ENCODE measurements around the gene RASD2.

GRCh38 chr22:35521358-35522224 is 19.0 kb upstream of the RASD2 start:
- no peak for TF ChIP-seq POLR2A (IDR thresholded peaks at IDR 0.05)
- no peak for TF ChIP-seq CTCF (IDR thresholded peaks at IDR 0.05)
